Liver (tissue), 9 donors: ENCODE results near the gene PRCC. TPM values are rescaled to one million over a fixed set of nuclear protein-coding genes. Genes with fewer than 3 reads are reported as not detected.

ENCODE experiments used
- DNase-seq: peaks from one replicate; pipeline ENCODE4 v3.0.0-alpha.2; 2017; ENCODE audit warnings: low spot score
- H3K27ac ChIP-seq, 2 donors: one replicate each; pipeline ENCODE4 v1.7.0; 2013; ENCODE audit warnings: inconsistent platforms in 2 of 2, low read length in 2 of 2, control low read depth in 1 of 2, low read depth in 1 of 2, mild to moderate bottlenecking in 1 of 2
- H3K27me3 ChIP-seq, 4 donors: one replicate each; pipeline versions ENCODE4 v1.6.1 to v1.7.0; 2013; ENCODE audit warnings: low read length in 3 of 4, inconsistent platforms in 1 of 4, mild to moderate bottlenecking in 1 of 4, moderate library complexity in 1 of 4; ENCODE audit not compliant: control insufficient read depth in 4 of 4, insufficient read depth in 4 of 4
- H3K36me3 ChIP-seq, 4 donors: one replicate each; pipeline versions ENCODE4 v1.6.1 to v1.7.0; 2013; ENCODE audit warnings: low read length in 3 of 4, mild to moderate bottlenecking in 3 of 4, low read depth in 1 of 4, moderate library complexity in 1 of 4; ENCODE audit not compliant: control insufficient read depth in 4 of 4, insufficient read depth in 3 of 4
- H3K4me1 ChIP-seq, 4 donors: one replicate each; pipeline versions ENCODE4 v1.6.1 to v1.7.0; 2013; ENCODE audit warnings: low read length in 3 of 4, mild to moderate bottlenecking in 3 of 4, moderate library complexity in 1 of 4; ENCODE audit not compliant: control insufficient read depth in 4 of 4, insufficient read depth in 4 of 4
- H3K4me3 ChIP-seq, 3 donors: one replicate each; pipeline versions ENCODE4 v1.6.1 to v1.7.0; 2013; ENCODE audit warnings: low read length in 3 of 3, control low read depth in 1 of 3, low read depth in 1 of 3, mild to moderate bottlenecking in 1 of 3
- H3K9ac ChIP-seq, 2 donors: one replicate each; pipeline ENCODE4 v1.7.0; 2013; ENCODE audit warnings: low read length in 2 of 2, mild to moderate bottlenecking in 2 of 2, moderate library complexity in 2 of 2, control low read depth in 1 of 2, low read depth in 1 of 2
- H3K9me3 ChIP-seq, 4 donors: one replicate each; pipeline versions ENCODE4 v1.6.1 to v1.7.0; 2013; ENCODE audit warnings: low read length in 3 of 4; ENCODE audit not compliant: control insufficient read depth in 4 of 4
- ATF3 ChIP-seq: IDR thresholded peaks from 2 replicates; pipeline ENCODE4 v1.6.1; 2016; ENCODE audit warnings: antibody characterized with exemption
- CTCF ChIP-seq: fragments of 150-350 bp; IDR thresholded peaks from 2 replicates; pipeline ENCODE4 v1.5.1; 2017; ENCODE audit warnings: improper control_type of control experiment, low read depth, low read length; ENCODE audit not compliant: missing input control
- EGR1 ChIP-seq, 2 donors: IDR thresholded peaks; 2 replicates each; pipeline ENCODE4 v1.6.1; 2016 to 2018; ENCODE audit warnings: antibody characterized with exemption in 2 of 2, low read depth in 2 of 2
- FOXA1 ChIP-seq: IDR thresholded peaks from 2 replicates; pipeline ENCODE4 v1.6.1; 2016; ENCODE audit warnings: antibody characterized with exemption
- FOXA2 ChIP-seq: IDR thresholded peaks from 2 replicates; pipeline ENCODE4 v1.6.1; 2016; ENCODE audit warnings: antibody characterized with exemption
- GABPA ChIP-seq, 2 donors: IDR thresholded peaks in 1 of 2; conservative IDR thresholded peaks in 1 of 2; 2 replicates each; pipeline ENCODE4 v1.6.1; 2016; ENCODE audit warnings: antibody characterized with exemption in 2 of 2, mild to moderate bottlenecking in 1 of 2, moderate library complexity in 1 of 2
- HNF4A ChIP-seq, 2 donors: conservative IDR thresholded peaks; 2 replicates each; pipeline ENCODE4 v1.6.1; 2016; ENCODE audit warnings: antibody characterized with exemption in 2 of 2, mild to moderate bottlenecking in 2 of 2
- HNF4G ChIP-seq: IDR thresholded peaks from 2 replicates; pipeline ENCODE4 v1.6.1; 2016; ENCODE audit warnings: antibody characterized with exemption
- JUND ChIP-seq, 2 donors: IDR thresholded peaks; 2 replicates each; pipeline ENCODE4 v1.6.1; 2016; ENCODE audit warnings: antibody characterized with exemption in 2 of 2
- MAX ChIP-seq: IDR thresholded peaks from 2 replicates; pipeline ENCODE4 v1.6.1; 2016; ENCODE audit warnings: antibody characterized with exemption
- NR2F2 ChIP-seq: IDR thresholded peaks from 2 replicates; pipeline ENCODE4 v1.6.1; 2016; ENCODE audit warnings: antibody characterized with exemption
- RAD21 ChIP-seq, 2 donors: IDR thresholded peaks; 2 replicates each; pipeline ENCODE4 v1.6.1; 2016; ENCODE audit warnings: antibody characterized with exemption in 2 of 2, mild to moderate bottlenecking in 2 of 2
- REST ChIP-seq: IDR thresholded peaks from 2 replicates; pipeline ENCODE4 v1.6.1; 2016; ENCODE audit warnings: antibody characterized with exemption, mild to moderate bottlenecking
- RXRA ChIP-seq, 2 donors: IDR thresholded peaks; 2 replicates each; pipeline ENCODE4 v1.6.1; 2017 to 2018; ENCODE audit warnings: antibody characterized with exemption in 2 of 2, mild to moderate bottlenecking in 1 of 2
- SP1 ChIP-seq: IDR thresholded peaks from 2 replicates; pipeline ENCODE4 v1.6.1; 2018; ENCODE audit warnings: antibody characterized with exemption, mild to moderate bottlenecking
- TAF1 ChIP-seq: conservative IDR thresholded peaks from 2 replicates; pipeline ENCODE4 v1.6.1; 2016; ENCODE audit warnings: antibody characterized with exemption, mild to moderate bottlenecking
- YY1 ChIP-seq: IDR thresholded peaks from 2 replicates; pipeline ENCODE4 v1.6.1; 2016; ENCODE audit warnings: antibody characterized with exemption, mild to moderate bottlenecking
- ZBTB33 ChIP-seq: IDR thresholded peaks from 2 replicates; pipeline ENCODE4 v1.6.1; 2016; ENCODE audit warnings: antibody characterized with exemption
- WGBS: extraction: QIAGEN DNeasy Blood & Tissue Kit; methylation state at CpG from one replicate; pipeline ENCODE4 v1.1.7; 2013; 5-methylcytosine and 5-hydroxymethylcytosine counted together
- polyA plus RNA-seq, 2 donors: library from polyadenylated mRNA; stranded (reverse) in 1 of 2; unstranded in 1 of 2; fragments of 200-250 nt in 1 of 2; fragments of >200 nt in 1 of 2; fragmentation: Nextera tagmentation in 1 of 2; extraction: Ambion mirVana in 1 of 2; gene quantifications; one replicate each; pipeline versions ENCODE4 v1.2.1 to v1.2.3, GENCODE V29; 2013 to 2015
- total RNA-seq, 2 donors: library from RNA; depleted of rRNA; stranded (reverse); fragments of >200 nt; gene quantifications; one replicate each; pipeline ENCODE4 v1.2.3, GENCODE V29; 2014
- donor health status: healthy.
- donor health status: healthy.
- donor health status: healthy.
- donor health status: healthy.
- donor health status: healthy.

The PRCC gene
- total and polyA plus RNA-seq, 4 donors = 8.8 to 19.3 (median 14.3) TPM

GRCh38 chr1:156772728-156773497 lies 5.6 kb downstream of the PRCC start:
- Histone ChIP-seq H3K4me1 (peaks cover 4 to 18% (median 16%) of the 10 kb centered on the region in 4 donors), H3K4me3 (no peak overlapping the region), H3K27me3 (no peaks in the 10 kb centered on the region), H3K27ac (no peak overlapping the region), H3K9me3 (no peaks in the 10 kb centered on the region), H3K36me3 (peaks cover 0 to 7% (median under 1%) of the 10 kb centered on the region in 4 donors), H3K9ac (no peak overlapping the region)
- DNase-seq = no peak
- WGBS = 72% methylated on average over 9 of the region's 9 CpGs
- TF ChIP-seq NR2F2 (peak; percentile 23), TAF1 (no peak), RAD21 (IDR thresholded peaks at IDR 0.05) (no peak), YY1 (no peak), HNF4A (conservative IDR thresholded peaks at IDR 0.05) (no peak)

GRCh38 chr1:156773607-156774006 lies 6.3 kb downstream of the PRCC start:
- Histone ChIP-seq H3K9me3 (no peaks in the 10 kb centered on the region), H3K27ac (no peak overlapping the region), H3K4me3 (no peak overlapping the region), H3K36me3 (peaks cover 0 to 7% (median under 1%) of the 10 kb centered on the region in 4 donors), H3K27me3 (no peaks in the 10 kb centered on the region), H3K9ac (no peak overlapping the region), H3K4me1 (peaks cover 4 to 14% (median 10%) of the 10 kb centered on the region in 4 donors)
- no peak for TF ChIP-seq SP1
- TF ChIP-seq RXRA (IDR thresholded peaks at IDR 0.05) = no peak
- no peak for TF ChIP-seq TAF1
- TF ChIP-seq REST = no peak
- no peak for TF ChIP-seq FOXA2
- TF ChIP-seq EGR1 (IDR thresholded peaks at IDR 0.05; ENCODE audit: low read depth in 2 of 2) = no peak
- TF ChIP-seq HNF4G = no peak
- TF ChIP-seq FOXA1 = no peak
- no peak for TF ChIP-seq CTCF
- TF ChIP-seq GABPA (IDR thresholded peaks at IDR 0.05 in 1 of 2, conservative IDR thresholded peaks at IDR 0.05 in 1 of 2) = no peak
- no peak for TF ChIP-seq RAD21 (IDR thresholded peaks at IDR 0.05)
- TF ChIP-seq ATF3 = no peak
- no peak for TF ChIP-seq ZBTB33
- no peak for TF ChIP-seq HNF4A (conservative IDR thresholded peaks at IDR 0.05)
- TF ChIP-seq NR2F2 = no peak
- no peak for TF ChIP-seq MAX
- TF ChIP-seq JUND (IDR thresholded peaks at IDR 0.05) = no peak
- no peak for TF ChIP-seq YY1
- WGBS = 94% methylated on average over 3 of the region's 3 CpGs
- DNase-seq = no peak
